ENCODE results near the gene MYO1B.

Gene MYO1B

GRCh38 chr2:191202881-191203397 lies 42.3 kb upstream of the MYO1B start:
- no peak for TF ChIP-seq CTCF (conservative IDR thresholded peaks at IDR 0.05; ENCODE audit: control insufficient read depth, insufficient read depth, low read depth, low read length)
- no peak overlapping the region for H3K4me3 ChIP-seq (ENCODE audit: control insufficient read depth, low read depth, low read length)
- DNase-seq (ENCODE audit: low read depth): peak; percentile 88

- no peak for DNase-seq (ENCODE audit: low read depth)
- no peak for TF ChIP-seq CTCF (conservative IDR thresholded peaks at IDR 0.05; ENCODE audit: control insufficient read depth, insufficient read depth, low read depth, low read length)
- H3K4me3 ChIP-seq (ENCODE audit: control insufficient read depth, low read depth, low read length): no peak overlapping the region
Observed at GRCh38 chr2:191204433-191204832, 40.8 kb upstream of the MYO1B start.

GRCh38 chr2:191206613-191207471 lies 38.4 kb upstream of the MYO1B start:
- TF ChIP-seq CTCF (conservative IDR thresholded peaks at IDR 0.05; ENCODE audit: control insufficient read depth, insufficient read depth, low read depth, low read length): no peak
- DNase-seq (ENCODE audit: low read depth): no peak
- H3K4me3 ChIP-seq (ENCODE audit: control insufficient read depth, low read depth, low read length): no peak overlapping the region

- no peak for TF ChIP-seq CTCF (conservative IDR thresholded peaks at IDR 0.05; ENCODE audit: control insufficient read depth, insufficient read depth, low read depth, low read length)
- no peak overlapping the region for H3K4me3 ChIP-seq (ENCODE audit: control insufficient read depth, low read depth, low read length)
- DNase-seq (ENCODE audit: low read depth): no peak
Observed at GRCh38 chr2:191209340-191209739, 35.9 kb upstream of the MYO1B start.

DNA sequence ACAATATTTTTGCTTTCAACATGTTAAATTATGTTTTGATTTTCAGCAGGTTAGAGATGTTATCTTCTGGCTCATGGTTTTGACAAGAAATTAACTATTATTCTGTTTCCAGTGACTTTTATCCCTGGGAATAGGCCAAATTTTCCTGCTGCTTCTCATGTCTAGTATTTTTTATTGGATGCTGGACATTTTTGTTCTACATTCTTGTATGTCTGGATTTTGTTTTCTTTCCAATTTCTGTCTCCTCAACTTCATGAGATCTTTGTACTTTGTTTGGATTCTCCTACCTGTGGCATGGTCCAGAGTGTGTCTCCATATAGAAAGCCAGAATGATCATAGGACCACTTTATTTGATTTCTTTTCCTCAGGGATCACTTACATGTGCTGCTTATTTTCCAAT lies 33.1 kb upstream of the MYO1B start:
- DNase-seq (ENCODE audit: low read depth): no peak
- no peak for TF ChIP-seq CTCF (conservative IDR thresholded peaks at IDR 0.05; ENCODE audit: control insufficient read depth, insufficient read depth, low read depth, low read length)
- H3K4me3 ChIP-seq (ENCODE audit: control insufficient read depth, low read depth, low read length): no peak overlapping the region

DNA sequence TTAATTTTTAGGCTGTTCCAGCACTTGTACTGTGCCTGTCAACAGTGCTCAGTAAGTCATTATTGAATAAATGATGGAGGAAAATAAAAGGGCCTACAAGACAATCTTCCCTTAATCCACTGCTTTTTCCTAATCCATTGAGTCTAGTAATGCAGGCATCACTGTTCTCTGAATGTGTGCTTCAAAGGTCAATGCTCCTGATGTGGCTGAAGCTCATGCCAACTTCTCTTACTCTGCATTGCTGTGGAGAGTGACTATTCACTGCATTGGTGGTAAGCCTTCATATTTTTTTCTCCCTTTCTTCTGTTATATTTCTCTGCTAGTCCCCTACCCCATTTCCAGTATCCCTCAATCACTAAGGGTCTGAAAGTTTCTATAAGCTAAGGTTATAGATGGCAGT lies 31.9 kb upstream of the MYO1B start:
- no peak for TF ChIP-seq CTCF (conservative IDR thresholded peaks at IDR 0.05; ENCODE audit: control insufficient read depth, insufficient read depth, low read depth, low read length)
- DNase-seq (ENCODE audit: low read depth): no peak
- H3K4me3 ChIP-seq (ENCODE audit: control insufficient read depth, low read depth, low read length): no peak overlapping the region
